ENCODE data around the gene LHB.
"Not testable (repeated sequence)": the region's sequence is repeated elsewhere in the genome, so short reads cannot be mapped to it uniquely, and the experiment has no call there.

The LHB gene

DNA sequence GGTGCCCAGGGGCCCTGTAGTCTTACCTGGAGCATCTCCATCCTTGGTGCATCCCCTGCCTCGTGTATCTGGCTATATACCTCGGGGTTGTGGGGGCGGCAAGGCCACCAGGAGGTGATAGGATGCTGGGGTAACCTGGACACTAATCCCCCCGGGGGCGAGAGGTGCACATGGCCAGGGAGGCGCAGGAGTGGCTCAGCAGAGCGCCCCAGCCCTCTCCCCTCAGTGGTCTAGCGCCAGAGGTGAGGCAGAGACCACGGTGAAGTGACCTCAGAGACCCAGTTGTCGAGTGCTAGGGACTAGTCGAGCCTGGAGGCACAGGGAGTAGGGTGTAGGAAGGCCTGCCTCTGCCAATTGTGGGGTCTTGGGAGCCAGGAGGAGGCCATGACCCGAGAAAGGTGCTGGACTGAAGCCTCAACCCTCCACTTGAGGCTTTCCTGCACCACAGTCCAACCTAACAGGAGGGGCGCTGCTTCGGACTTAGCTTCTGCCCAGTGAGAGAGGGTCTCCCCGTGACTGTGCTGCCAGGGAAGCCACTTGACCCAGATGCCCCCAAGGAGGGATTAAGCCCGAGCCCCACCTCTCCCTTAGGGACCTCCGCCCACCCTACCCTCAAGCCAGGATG lies at the start of gene LHB:
Gene LHB, minus strand, starts transcription at position 51 of the 625 bp plus-strand sequence. Its CDS starts 10 bp downstream, at position 41.
- DNase-seq, result no peak

DNA sequence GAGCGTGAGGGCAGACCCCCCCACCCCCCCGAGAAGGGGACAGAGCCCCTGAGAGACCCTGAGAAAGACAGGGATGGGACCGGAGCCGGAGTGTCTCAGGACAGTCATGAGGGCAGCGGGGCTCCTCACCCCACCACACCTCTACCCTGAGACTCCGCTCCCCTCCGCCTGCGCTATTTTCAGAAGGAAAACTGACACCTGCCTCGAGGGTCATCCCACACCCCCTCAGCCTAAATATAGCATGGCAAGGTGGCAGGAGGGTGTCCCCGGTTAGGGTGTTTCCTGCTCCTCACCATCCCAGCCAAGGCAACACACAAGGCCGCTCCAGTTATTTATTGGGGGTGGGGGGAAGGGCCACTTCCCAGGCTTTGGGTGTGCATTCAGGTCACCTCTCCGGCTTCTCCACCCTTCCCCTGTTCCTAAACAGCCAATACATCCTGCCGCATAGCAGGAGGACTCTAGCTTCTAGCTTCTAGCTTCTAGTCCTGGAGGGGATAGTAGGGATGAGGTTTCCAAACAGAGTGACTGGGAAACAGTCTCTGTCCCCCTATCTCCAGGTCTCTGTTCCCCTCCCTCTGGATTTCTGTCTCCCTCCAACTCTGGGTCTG lies 49.1 kb upstream of the LHB start:
- DNase-seq, result no peak

DNA sequence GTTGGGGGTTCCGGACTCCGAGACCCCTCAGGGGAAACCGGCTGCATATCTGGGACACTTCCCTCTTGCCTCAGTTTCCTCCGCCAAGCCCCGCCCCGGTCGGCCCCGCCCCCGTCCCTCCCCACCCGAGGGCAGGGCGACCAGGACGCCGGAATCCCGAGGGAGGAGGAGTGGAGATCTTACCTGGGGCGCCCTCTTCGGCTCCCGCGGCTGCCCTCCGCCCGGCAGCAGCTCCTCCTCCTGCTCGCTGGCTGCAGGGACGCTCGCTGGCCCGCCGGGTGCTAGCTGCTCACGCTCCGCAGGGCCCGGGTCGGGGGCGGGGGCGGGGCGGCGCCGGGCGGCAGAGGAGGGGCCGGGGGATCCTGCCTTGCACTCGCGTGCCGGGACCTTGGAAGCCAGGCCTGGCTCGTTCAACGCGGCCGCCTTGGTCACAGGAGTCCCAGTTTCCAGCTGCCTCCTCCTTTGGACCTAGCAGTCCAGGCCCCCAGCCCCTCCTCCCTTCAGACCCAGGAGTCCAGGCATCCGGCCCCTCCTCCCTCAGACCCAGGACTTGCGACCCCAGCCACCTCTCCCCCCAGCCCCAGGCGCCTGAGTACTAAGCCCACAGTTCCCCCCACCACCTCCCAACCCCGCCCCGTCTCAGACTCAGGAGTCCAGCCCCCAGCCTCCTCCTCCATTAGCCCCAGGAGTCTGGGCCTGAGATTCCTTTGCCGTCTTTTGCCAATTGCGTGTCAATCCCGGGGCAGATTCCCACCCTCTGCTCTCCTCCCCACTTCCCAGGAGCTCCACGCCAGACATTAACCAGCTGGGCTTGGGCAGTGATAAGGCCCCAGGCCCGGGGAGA lies 48.1 kb upstream of the LHB start, which contains the start of gene NTF4:
Gene NTF4, minus strand, starts transcription at position 51 of the 844 bp plus-strand sequence. CDS start 2,821 bp downstream, outside the sequence.
- no peak for DNase-seq

GRCh38 chr19:49064029-49064629 lies 47.2 kb upstream of the LHB start:
- DNase-seq, result no peak

GRCh38 chr19:49061445-49061844 lies 44.6 kb upstream of the LHB start:
- no peak for DNase-seq

DNA sequence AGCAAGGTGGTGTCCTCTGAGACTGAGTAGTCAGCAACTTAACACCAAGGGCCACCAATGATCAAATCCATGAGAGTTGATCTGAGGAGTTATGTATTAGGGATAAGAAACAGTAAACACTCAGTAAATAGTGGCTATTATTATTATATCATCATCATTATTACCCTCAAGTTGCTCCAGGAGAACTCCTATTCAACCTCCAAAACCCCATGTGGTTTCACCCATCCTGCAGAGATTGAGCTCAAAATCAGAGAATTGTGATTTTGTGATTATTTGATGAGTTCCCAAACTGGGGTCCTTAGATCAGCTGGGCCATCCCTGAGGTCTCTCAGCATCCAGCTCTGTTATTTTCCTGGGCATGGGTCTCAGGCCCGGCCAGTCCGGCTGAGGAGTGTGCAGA lies 44.1 kb upstream of the LHB start:
- no peak for DNase-seq

- DNase-seq, result no peak
Measured at GRCh38 chr19:49059053-49059452, 42.2 kb upstream of the LHB start.

GRCh38 chr19:49058562-49058961 lies 41.7 kb upstream of the LHB start:
- DNase-seq, result no peak

DNA sequence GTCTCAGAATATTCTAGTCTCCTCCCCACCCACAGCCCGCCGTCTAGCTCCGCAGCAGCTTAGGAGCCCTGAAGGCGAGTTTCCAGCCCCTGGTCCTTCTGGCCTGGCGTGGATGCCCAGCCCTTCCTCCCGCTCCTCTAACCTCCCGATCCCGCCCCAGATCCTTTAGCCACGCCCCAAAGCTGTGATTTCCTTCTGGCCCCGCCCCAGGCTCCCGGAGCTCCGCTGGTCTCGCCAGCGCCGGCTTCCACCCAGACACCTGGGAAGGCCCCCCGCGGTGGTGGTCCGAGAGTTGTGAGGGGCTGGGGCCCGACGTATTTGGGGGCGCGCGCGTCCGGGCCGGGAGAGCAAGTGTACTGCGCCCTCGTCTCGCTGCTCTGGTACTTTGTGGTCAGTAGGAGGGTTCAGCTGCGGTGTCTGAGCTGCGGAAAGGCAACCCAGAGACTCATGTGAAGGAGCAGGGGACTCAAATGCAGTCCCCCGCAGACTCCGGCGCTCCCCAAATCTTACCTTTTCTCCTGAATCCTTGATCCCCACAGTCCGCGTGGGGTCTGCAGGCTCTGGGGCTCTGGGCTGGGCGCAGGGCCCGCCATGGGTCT lies 40.8 kb upstream of the LHB start, which contains the start of gene CGB7:
Gene CGB7, minus strand, starts transcription at position 114 of the 599 bp plus-strand sequence. CDS start 2,374 bp downstream, outside the sequence.
- no peak for DNase-seq

- DNase-seq, result not testable (repeated sequence)
Measured at GRCh38 chr19:49056902-49057596, 40.2 kb upstream of the LHB start.

GRCh38 chr19:49056101-49056901 lies 39.4 kb upstream of the LHB start:
- DNase-seq, result no peak

- DNase-seq, result not testable (repeated sequence)
Measured at GRCh38 chr19:49050376-49051033, 33.6 kb upstream of the LHB start.

GRCh38 chr19:49049834-49050233 lies 32.9 kb upstream of the LHB start:
- DNase-seq, result not testable (repeated sequence)

DNA sequence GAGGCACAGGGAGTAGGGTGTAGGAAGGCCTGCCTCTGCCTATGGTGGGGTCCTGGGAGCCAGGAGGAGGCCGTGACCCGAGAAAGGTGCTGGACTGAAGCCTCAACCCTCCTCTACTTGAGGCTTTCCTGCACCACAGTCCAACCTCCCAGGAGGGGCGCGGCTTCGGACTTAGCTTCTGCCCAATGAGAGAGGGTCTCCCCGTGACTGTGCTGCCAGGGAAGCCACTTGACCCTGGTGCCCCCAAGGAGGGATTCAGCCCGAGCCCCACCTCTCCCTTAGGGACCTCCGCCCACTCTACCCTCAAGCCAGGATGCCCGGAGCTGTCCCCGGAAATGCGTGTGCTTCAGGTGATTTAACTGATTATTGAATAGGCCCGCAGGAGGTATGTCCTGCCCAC lies 32.1 kb upstream of the LHB start, which contains the start of gene CGB8:
Gene CGB8, minus strand, starts transcription at position 101 of the 400 bp plus-strand sequence. CDS start 372 bp downstream, outside the sequence.
- DNase-seq, result not testable (repeated sequence)

- not testable (repeated sequence) for DNase-seq
Measured at GRCh38 chr19:49043548-49043947, 26.7 kb upstream of the LHB start, which contains the start of gene CGB5. CGB5 (plus strand) TSS chr19:49043848; CDS start chr19:49044210, 362 bp downstream.

- not testable (repeated sequence) for DNase-seq
Measured at GRCh38 chr19:49042666-49043065, 25.8 kb upstream of the LHB start.

GRCh38 chr19:49042177-49042576 lies 25.3 kb upstream of the LHB start:
- DNase-seq, result no peak

DNA sequence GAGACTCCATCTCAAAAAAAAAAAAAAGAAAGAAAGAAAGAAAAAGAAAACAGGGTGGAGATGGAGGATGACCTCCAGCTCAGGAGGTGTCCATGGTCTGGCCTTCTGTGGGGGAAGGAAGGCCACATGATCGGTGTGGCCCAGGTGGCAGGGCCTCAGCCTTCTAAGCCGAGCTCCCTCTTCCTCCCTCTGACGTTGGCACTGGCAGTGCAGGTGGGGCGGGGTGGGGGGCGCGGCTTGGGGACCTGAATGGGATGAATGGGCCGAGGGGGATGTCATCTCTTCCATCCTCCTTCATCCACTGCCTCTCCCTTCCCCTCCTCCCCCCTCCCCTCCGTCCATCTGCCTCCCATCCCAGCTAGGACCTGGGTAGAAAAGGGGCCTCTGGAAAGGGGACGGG lies 22.8 kb upstream of the LHB start:
- DNase-seq, result not testable (repeated sequence)

DNA sequence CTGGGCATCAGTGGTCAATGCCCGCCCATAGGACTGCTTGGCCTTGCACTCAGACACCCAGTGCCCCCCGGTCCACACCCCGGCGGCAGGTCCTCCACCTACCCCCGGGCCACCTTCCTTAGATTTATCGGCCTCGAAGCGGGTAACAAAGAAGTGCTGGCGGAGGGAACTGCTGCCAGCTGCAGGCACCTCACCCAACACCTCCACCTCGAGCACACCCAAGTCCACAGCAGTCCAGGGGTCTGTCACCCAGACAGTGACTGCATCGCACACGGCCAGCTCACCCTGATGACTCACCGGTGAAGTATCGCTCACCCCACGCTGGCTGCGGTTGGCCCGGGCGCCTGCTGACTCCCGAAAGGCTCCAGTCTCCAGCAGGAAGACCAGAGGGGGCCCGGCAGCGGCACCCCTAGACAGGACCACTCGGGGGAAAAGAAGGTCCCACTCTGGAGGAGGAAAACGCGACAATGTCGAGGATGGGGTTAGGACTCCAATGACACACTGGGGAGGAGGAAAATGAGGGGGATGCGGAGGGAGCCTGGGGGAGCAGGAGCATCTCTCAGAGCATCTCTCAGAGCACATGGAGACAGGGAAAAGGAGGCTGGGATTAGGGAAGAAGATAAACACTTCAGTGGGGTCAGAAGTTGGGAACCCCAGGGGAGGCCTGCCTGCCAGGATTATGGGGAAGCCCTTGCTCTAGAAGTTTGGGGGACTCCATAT lies 21.8 kb upstream of the LHB start:
- DNase-seq, result not testable (repeated sequence)

DNA sequence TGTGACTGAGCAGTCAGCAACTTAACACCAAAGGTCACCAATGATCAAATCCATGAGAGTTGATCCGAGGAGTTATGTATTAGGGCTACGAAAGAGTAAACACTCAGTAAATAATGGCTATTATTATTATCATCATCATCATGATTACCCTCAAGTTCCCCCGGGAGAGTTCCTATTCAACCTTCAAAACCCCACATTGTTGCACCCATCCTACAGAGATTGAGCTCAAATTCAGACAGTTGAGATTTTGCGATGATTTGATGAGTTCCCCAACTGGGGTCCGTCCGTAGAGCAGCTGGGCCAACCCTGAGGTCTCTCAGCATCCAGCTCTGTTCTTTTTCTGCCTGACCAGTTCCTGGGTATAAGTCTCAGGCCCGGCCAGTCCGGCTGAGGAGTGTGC lies 21.2 kb upstream of the LHB start:
- not testable (repeated sequence) for DNase-seq
